Measurements from ENCODE around the gene C8A.

DNA sequence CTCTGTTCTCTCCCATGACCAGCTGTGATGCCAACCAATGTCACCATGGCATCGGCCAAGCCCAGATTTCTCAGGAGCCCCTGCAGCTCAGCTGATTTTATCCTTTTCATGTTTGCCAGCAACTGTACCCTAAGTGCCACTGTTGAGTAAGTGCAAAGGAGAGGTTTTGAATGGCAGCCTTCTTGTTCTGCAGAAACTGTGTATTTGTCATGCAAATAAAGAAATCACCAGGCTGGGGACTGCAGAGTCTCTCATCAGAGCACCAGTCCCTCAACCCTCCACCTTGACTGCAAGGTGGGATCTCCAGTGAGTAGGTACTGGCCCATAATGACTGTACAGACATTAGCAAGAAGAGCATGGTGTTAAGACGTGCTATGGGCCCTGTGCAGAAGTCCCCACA, 84.6 kb downstream of the C8A start:
- TF ChIP-seq POLR2A (IDR thresholded peaks at IDR 0.05) = no peak
- TF ChIP-seq, protein P1, sequence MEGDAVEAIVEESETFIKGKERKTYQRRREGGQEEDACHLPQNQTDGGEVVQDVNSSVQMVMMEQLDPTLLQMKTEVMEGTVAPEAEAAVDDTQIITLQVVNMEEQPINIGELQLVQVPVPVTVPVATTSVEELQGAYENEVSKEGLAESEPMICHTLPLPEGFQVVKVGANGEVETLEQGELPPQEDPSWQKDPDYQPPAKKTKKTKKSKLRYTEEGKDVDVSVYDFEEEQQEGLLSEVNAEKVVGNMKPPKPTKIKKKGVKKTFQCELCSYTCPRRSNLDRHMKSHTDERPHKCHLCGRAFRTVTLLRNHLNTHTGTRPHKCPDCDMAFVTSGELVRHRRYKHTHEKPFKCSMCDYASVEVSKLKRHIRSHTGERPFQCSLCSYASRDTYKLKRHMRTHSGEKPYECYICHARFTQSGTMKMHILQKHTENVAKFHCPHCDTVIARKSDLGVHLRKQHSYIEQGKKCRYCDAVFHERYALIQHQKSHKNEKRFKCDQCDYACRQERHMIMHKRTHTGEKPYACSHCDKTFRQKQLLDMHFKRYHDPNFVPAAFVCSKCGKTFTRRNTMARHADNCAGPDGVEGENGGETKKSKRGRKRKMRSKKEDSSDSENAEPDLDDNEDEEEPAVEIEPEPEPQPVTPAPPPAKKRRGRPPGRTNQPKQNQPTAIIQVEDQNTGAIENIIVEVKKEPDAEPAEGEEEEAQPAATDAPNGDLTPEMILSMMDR (IDR thresholded peaks at IDR 0.05) = no peak
